Bronchial epithelial cell (primary cell): ENCODE measurements around the gene PAK6. TPM values are rescaled to one million over a fixed set of nuclear protein-coding genes. Genes with fewer than 3 reads are reported as not detected.

Experiments
- DNase-seq: peaks from one replicate; pipeline ENCODE4 v3.0.0-alpha.2; 2010; ENCODE audit warnings: low read depth
- FAIRE-seq: peaks from 2 replicates; lab custom pipeline; 2011; peaks lifted over from hg19 to GRCh38; lab: Jason Lieb, UNC
- H3K27me3 ChIP-seq: 2 replicates; pipeline ENCODE4 v1.5.1; 2011; ENCODE audit warnings: low read length; ENCODE audit not compliant: control insufficient read depth, insufficient read depth
- H3K36me3 ChIP-seq: 2 replicates; pipeline ENCODE4 v1.5.1; 2011; ENCODE audit warnings: low read length; ENCODE audit not compliant: control insufficient read depth, insufficient read depth
- H3K4me3 ChIP-seq: 2 replicates; pipeline ENCODE4 v1.5.1; 2011; ENCODE audit warnings: mild to moderate bottlenecking, low read depth, low read length, control low read depth
- CTCF ChIP-seq: IDR thresholded peaks from 2 replicates; pipeline ENCODE4 v1.5.1; 2011; ENCODE audit warnings: mild to moderate bottlenecking, moderate library complexity, low read length, control low read depth, inconsistent platforms; ENCODE audit not compliant: insufficient read depth, severe bottlenecking
- total RNA-seq: library from RNA; depleted of rRNA; stranded (reverse); fragments of >200 nt; gene quantifications from 2 replicates; pipeline ENCODE4 v1.2.1, GENCODE V29; 2014

The PAK6 gene
- total RNA-seq, 1 donor from 2014 or later: 11.6 TPM

- no peak for TF ChIP-seq CTCF
- DNase-seq: no peak
- H3K27me3 ChIP-seq: peaks cover 5% of the 10 kb centered on the region
- H3K36me3 ChIP-seq: no peaks in the 10 kb centered on the region
- H3K4me3 ChIP-seq: no peak overlapping the region
- no peak for FAIRE-seq
Measured at GRCh38 chr15:40290545-40290917, 51.7 kb downstream of the PAK6 start.

- Histone ChIP-seq H3K4me3 (peak overlapping the region; percentile 21), H3K36me3 (no peaks in the 10 kb centered on the region), H3K27me3 (peaks cover 8% of the 10 kb centered on the region)
- DNase-seq (peak; percentile 43), FAIRE-seq (no peak)
- peak; percentile 1 for TF ChIP-seq CTCF
Measured at GRCh38 chr15:40290918-40291574, 52.2 kb downstream of the PAK6 start.

- FAIRE-seq: peak; percentile 52
- Histone ChIP-seq H3K36me3 (no peaks in the 10 kb centered on the region), H3K4me3 (no peak overlapping the region), H3K27me3 (peaks cover 8% of the 10 kb centered on the region)
- no peak for DNase-seq
- TF ChIP-seq CTCF: no peak
Measured at GRCh38 chr15:40292246-40292645, 53.4 kb downstream of the PAK6 start.

GRCh38 chr15:40293006-40293405, 54.1 kb downstream of the PAK6 start:
- no peaks in the 10 kb centered on the region for H3K36me3 ChIP-seq
- TF ChIP-seq CTCF: no peak
- H3K4me3 ChIP-seq: no peak overlapping the region
- FAIRE-seq (peak; percentile 18), DNase-seq (no peak)
- peaks cover 8% of the 10 kb centered on the region for H3K27me3 ChIP-seq

- no peaks in the 10 kb centered on the region for H3K36me3 ChIP-seq
- H3K4me3 ChIP-seq: no peak overlapping the region
- no peak for TF ChIP-seq CTCF
- DNase-seq (no peak), FAIRE-seq (no peak)
- peaks cover 8% of the 10 kb centered on the region for H3K27me3 ChIP-seq
Measured at GRCh38 chr15:40293905-40294895, 55.3 kb downstream of the PAK6 start.
